ENCODE data around the gene ALDH3A2.
"Not testable (repeated sequence)": the region's sequence is repeated elsewhere in the genome, so short reads cannot be mapped to it uniquely, and the experiment has no call there.

The ALDH3A2 gene

GRCh38 chr17:19654896-19655295 lies 6.3 kb downstream of the ALDH3A2 start:
- no peak for TF ChIP-seq JUND (IDR thresholded peaks at IDR 0.05; ENCODE audit: low read depth)
- no peak for DNase-seq (ENCODE audit: low read depth in 1 of 2, low spot score in 1 of 2)
- in situ Hi-C loops (cut with HindIII; ENCODE audit: low pct_unique_long_range_greater_than_20kb, low sequenced_read_pairs), result no loop called here

GRCh38 chr17:19656336-19656735 lies 7.8 kb downstream of the ALDH3A2 start:
- in situ Hi-C loops (cut with HindIII; ENCODE audit: low pct_unique_long_range_greater_than_20kb, low sequenced_read_pairs), result no loop called here
- TF ChIP-seq JUND (IDR thresholded peaks at IDR 0.05; ENCODE audit: low read depth), result no peak
- no peak for DNase-seq (ENCODE audit: low read depth in 1 of 2, low spot score in 1 of 2)

- no peak for TF ChIP-seq JUND (IDR thresholded peaks at IDR 0.05; ENCODE audit: low read depth)
- in situ Hi-C loops (cut with HindIII; ENCODE audit: low pct_unique_long_range_greater_than_20kb, low sequenced_read_pairs), result no loop called here
Observed at GRCh38 chr17:19656851-19657581, 8.5 kb downstream of the ALDH3A2 start.

GRCh38 chr17:19659366-19660177 lies 11.0 kb downstream of the ALDH3A2 start:
- no peak for DNase-seq (ENCODE audit: low read depth in 1 of 2, low spot score in 1 of 2)
- TF ChIP-seq JUND (IDR thresholded peaks at IDR 0.05; ENCODE audit: low read depth), result no peak
- in situ Hi-C loops (cut with HindIII; ENCODE audit: low pct_unique_long_range_greater_than_20kb, low sequenced_read_pairs), result no loop called here

More at GRCh38 chr17:19656851-19657581, 8.5 kb downstream of the ALDH3A2 start:
- no peak for DNase-seq (ENCODE audit: low read depth in 1 of 2, low spot score in 1 of 2)

- TF ChIP-seq JUND (IDR thresholded peaks at IDR 0.05; ENCODE audit: low read depth), result no peak
- DNase-seq (ENCODE audit: low read depth in 1 of 2, low spot score in 1 of 2), result peak in 1 of 2 experiments; percentile 50
- in situ Hi-C loops (cut with HindIII; ENCODE audit: low pct_unique_long_range_greater_than_20kb, low sequenced_read_pairs), result no loop called here
Observed at GRCh38 chr17:19660219-19660870, 11.8 kb downstream of the ALDH3A2 start.

- in situ Hi-C loops (cut with HindIII; ENCODE audit: low pct_unique_long_range_greater_than_20kb, low sequenced_read_pairs), result no loop called here
- no peak for TF ChIP-seq JUND (IDR thresholded peaks at IDR 0.05; ENCODE audit: low read depth)
- DNase-seq (ENCODE audit: low read depth in 1 of 2, low spot score in 1 of 2), result no peak
Observed at GRCh38 chr17:19661121-19661520, 12.6 kb downstream of the ALDH3A2 start.

GRCh38 chr17:19663097-19663496 lies 14.5 kb downstream of the ALDH3A2 start:
- no peak for DNase-seq (ENCODE audit: low read depth in 1 of 2, low spot score in 1 of 2)
- in situ Hi-C loops (cut with HindIII; ENCODE audit: low pct_unique_long_range_greater_than_20kb, low sequenced_read_pairs), result no loop called here
- no peak for TF ChIP-seq JUND (IDR thresholded peaks at IDR 0.05; ENCODE audit: low read depth)

- in situ Hi-C loops (cut with HindIII; ENCODE audit: low pct_unique_long_range_greater_than_20kb, low sequenced_read_pairs), result no loop called here
Observed at GRCh38 chr17:19664136-19664820, 15.7 kb downstream of the ALDH3A2 start.

GRCh38 chr17:19664821-19665181 lies 16.2 kb downstream of the ALDH3A2 start:
- TF ChIP-seq JUND (IDR thresholded peaks at IDR 0.05; ENCODE audit: low read depth), result no peak
- in situ Hi-C loops (cut with HindIII; ENCODE audit: low pct_unique_long_range_greater_than_20kb, low sequenced_read_pairs), result no loop called here

More at GRCh38 chr17:19664136-19664820, 15.7 kb downstream of the ALDH3A2 start:
- TF ChIP-seq JUND (IDR thresholded peaks at IDR 0.05; ENCODE audit: low read depth), result no peak
- no peak for DNase-seq (ENCODE audit: low read depth in 1 of 2, low spot score in 1 of 2)

GRCh38 chr17:19669680-19670079 lies 21.1 kb downstream of the ALDH3A2 start:
- in situ Hi-C loops (cut with HindIII; ENCODE audit: low pct_unique_long_range_greater_than_20kb, low sequenced_read_pairs); DNase-seq (ENCODE audit: low read depth in 1 of 2, low spot score in 1 of 2): not testable (repeated sequence)

More at GRCh38 chr17:19664821-19665181, 16.2 kb downstream of the ALDH3A2 start:
- DNase-seq (ENCODE audit: low read depth in 1 of 2, low spot score in 1 of 2), result no peak

GRCh38 chr17:19670908-19671307 lies 22.4 kb downstream of the ALDH3A2 start:
- no peak for TF ChIP-seq JUND (IDR thresholded peaks at IDR 0.05; ENCODE audit: low read depth)
- no peak for DNase-seq (ENCODE audit: low read depth in 1 of 2, low spot score in 1 of 2)
- in situ Hi-C loops (cut with HindIII; ENCODE audit: low pct_unique_long_range_greater_than_20kb, low sequenced_read_pairs), result no loop called here

- no peak for DNase-seq (ENCODE audit: low read depth in 1 of 2, low spot score in 1 of 2)
- in situ Hi-C loops (cut with HindIII; ENCODE audit: low pct_unique_long_range_greater_than_20kb, low sequenced_read_pairs), result no loop called here
- no peak for TF ChIP-seq JUND (IDR thresholded peaks at IDR 0.05; ENCODE audit: low read depth)
Observed at GRCh38 chr17:19671433-19671832, 22.9 kb downstream of the ALDH3A2 start.

Data from T47D (cell line).